ENCODE measurements around the gene HSPG2.
"Not testable (repeated sequence)": the region's sequence is repeated elsewhere in the genome, so short reads cannot be mapped to it uniquely, and the experiment has no call there.

The HSPG2 gene

DNA sequence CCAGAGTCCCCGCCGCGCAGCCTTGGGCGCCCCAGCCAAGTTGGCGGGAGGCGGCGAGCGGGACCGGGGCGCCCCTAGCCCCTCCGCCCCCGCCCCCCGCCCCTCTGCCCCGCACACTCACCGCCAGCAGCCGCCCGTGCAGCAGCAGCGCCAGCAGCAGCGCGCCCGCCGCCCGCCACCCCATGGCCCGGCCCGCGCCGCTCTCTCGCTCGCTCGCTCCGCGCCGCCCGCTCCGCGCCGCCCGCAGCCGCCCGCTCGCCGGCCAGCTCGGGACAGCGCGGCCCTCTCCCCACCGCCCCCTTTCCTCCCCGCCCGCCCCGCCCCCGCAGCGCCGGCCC lies at the start of gene HSPG2:
Gene HSPG2 (minus strand): TSS at position 277 of the 338 bp plus-strand sequence. CDS start 93 bp downstream, at position 184.
- DNase-seq, result no peak

DNA sequence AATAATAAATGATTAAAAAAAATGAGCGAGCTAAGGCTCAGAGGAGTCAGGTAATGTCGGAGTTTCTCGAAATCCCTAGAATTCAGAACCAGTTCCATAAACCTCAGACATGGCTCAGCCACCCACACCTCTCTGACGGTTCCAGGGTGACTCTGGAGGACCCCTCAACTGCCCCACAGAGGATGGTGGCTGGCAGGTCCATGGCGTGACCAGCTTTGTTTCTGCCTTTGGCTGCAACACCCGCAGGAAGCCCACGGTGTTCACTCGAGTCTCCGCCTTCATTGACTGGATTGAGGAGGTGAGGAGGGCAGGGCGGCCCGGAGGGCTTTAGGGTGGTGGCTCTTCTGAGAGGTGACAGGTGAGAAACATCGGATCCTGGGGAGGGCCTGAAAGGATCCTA lies 49.3 kb upstream of the HSPG2 start:
- not testable (repeated sequence) for DNase-seq

DNA sequence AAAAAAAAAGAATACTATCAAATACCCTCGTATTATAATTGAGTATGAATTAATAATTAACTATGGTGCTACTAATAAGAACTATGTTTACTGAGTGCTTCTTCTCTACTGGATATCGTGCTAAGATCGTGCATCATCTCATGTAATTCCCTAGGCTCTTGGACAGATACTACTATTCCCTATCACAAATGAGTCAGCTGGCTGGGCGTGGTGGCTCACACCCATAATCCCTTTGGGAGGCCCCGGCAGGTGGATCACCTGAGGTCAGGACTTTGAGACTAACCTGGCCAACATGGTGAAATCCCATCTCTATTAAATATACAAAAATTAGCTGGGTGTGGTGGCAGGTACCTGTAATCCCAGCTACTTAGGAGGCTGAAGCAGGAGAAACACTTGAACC lies 48.8 kb upstream of the HSPG2 start:
- not testable (repeated sequence) for DNase-seq

DNA sequence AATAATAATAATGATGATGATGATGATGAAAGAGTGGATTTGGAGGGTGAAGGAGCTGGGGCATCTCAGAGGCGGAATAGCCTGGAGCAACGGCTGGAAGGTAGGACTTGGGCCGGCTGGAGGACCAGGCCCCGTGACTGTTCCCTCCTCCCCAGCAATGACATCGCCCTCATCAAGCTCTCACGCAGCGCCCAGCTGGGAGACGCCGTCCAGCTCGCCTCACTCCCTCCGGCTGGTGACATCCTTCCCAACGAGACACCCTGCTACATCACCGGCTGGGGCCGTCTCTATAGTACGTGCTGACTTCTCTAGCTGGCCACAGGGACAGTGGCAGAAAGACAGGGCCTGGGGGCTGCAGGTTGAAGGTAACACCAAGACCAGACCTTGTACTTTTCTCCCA lies 46.4 kb upstream of the HSPG2 start:
- DNase-seq, result not testable (repeated sequence)

DNA sequence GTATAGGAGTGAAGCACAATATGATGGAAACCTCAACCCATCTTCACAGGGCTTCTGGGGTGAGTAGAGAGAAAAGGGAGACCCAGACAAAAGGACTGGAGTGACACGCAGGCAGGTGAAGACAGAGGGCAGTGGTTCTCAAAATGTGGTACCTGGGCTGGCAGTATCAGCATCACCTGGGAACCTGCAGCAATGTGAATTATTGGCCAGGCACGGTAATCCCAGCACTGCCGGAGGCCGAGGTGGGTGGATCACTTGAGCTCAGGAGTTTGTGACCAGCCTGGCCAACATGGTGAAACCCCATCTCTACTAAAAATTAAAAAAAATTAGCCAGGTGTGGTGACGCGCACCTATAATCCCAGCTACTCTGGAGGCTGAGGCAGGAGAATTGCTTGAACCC lies 45.0 kb upstream of the HSPG2 start:
- not testable (repeated sequence) for DNase-seq

DNA sequence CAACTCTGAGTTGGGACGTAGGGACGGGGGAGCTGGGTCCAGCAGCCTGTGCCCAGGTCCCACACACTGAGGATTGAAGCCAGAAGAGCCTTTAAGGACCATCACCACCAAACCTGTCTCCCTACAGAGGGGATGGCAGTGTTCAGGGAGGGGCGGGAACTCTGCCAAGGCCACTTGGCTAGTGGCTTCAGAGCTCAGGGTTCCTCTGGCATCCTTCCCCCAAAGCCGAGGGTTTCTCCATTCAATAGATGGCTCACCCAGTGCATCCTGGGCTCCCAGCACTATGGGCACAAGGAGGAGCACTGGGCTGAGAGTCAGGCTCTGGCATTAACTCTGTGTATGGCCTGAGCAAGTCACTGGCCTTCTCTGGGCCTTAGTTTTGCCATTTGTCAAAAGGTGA lies 44.1 kb upstream of the HSPG2 start:
- DNase-seq, result not testable (repeated sequence)

DNA sequence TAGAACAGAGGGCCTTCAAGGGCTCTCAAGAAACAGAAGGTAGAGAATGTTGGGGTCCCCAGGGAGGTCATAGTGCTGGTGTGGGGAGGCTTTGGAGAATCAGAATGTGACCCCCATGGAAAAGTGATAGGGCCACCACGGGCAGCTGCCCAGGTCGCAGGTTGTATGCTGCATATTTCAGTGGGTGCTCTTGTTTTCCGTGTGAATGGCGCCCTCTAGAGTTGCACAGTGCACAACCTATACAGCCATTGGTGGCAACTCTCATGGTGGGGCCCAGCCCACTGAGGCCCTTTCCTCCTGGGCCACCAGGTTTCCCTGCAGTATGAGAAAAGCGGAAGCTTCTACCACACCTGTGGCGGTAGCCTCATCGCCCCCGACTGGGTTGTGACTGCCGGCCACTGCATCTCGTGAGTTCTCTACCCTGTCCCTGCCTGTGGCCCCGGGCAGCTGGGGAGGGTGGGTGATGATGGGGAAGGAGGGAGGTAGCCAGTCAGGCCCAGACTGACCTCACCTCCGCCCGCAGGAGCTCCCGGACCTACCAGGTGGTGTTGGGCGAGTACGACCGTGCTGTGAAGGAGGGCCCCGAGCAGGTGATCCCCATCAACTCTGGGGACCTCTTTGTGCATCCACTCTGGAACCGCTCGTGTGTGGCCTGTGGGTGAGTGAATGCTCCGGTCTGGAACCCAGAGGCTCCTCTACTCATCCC lies 43.6 kb upstream of the HSPG2 start:
- not testable (repeated sequence) for DNase-seq

DNA sequence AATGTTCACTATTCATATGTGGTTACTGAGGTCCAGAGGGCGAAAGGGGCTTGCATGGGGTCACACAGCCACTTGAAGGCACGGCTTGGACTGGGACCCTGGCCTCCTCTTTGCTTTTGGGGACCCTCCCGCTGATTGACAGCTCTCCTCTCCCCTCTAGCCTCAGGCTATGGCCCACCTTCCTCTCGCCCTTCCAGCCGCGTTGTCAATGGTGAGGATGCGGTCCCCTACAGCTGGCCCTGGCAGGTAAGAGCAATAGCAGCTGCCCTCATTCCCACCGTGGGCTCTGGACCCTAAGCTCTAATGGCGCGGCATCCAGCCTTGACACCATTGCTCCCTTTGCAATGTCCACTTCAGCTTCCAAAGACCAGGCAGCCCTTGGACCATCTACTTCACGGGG lies 41.1 kb upstream of the HSPG2 start:
- DNase-seq, result not testable (repeated sequence)

DNA sequence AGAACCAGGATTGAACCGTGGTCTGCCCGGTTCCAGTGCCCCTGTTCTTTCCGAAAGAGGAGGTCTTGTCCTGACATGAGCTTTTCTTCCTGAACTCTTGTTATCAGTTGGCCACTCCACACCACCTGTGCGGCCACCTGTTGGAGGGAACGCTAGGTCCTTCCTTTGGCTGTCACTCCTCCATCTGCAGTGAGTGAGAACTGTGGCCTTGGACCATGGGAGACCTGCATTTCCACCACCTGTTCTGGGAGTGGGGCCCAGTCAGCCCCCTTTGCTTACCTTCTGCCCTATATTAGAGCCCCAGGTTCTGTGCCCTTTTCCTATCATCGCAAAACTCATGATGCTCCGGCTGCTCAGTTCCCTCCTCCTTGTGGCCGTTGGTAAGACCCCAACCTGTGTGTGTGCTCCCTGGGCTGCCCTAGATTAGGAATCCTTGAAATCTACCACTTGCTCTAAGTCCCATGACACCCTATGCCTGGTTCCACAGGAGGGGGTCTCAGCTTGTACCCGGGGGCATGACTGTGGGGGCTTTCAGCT lies 39.7 kb upstream of the HSPG2 start, which contains the start of gene CELA3B:
Gene CELA3B (plus strand): TSS at position 320 of the 537 bp plus-strand sequence. CDS start 18 bp downstream, at position 338.
- not testable (repeated sequence) for DNase-seq

DNA sequence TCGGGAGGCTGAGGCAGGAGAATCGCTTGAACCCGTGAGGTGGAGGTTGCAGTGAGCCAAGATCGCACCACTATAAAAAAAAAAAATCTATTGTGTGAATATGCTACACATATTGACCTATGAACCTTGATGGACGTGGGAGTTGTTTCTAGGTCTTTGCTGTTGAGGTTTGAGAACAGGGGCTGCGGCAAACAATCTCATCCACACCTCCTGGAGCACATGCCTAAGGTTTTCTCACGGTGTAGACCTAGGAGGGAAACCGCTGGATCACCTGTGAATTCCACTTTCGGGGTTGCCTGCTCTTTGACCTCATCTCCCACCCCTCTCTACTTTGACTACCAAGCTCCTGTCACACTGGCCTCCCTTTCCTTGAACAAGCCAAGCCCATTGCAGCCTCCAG lies 38.2 kb upstream of the HSPG2 start:
- DNase-seq, result not testable (repeated sequence)

DNA sequence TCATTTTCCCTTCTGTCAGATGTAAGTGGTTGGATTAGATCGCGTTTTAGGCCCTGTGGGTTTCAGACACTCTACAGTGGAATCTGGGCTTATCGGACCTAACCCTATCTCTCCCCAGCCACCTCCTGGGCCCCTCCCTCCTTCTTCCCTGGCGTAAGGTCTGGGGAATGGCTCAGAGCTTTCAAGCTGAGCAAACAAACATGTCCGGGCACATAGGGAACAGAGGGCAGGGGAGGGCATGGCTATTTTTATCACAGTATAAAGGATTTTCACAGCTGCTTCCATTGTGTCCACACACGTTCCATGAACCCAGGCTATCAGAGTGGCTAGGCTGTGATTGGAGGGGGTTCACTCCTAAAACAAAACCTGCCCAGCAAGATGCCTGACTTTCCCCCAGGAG lies 37.6 kb upstream of the HSPG2 start:
- DNase-seq, result not testable (repeated sequence)

DNA sequence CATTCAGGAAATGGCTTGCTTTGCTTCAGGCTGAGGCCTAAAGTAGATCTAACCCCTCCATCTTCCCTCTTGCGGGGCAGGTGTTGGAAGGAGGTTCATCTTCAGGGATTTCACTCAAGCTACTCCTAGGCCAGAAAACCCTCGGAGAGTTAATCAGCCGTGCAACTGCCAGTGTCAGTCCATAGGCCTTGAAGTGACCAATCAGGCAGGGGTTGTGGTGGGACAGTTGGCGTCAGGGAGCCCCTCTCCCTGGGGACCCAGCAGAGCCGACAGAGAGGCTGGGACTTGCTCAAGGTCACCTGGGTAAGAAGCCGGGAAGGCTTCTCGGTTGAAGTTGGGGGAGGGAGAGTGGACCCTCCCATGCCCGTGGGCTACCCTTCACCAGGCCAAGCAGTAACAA lies 36.8 kb upstream of the HSPG2 start:
- DNase-seq, result not testable (repeated sequence)

DNA sequence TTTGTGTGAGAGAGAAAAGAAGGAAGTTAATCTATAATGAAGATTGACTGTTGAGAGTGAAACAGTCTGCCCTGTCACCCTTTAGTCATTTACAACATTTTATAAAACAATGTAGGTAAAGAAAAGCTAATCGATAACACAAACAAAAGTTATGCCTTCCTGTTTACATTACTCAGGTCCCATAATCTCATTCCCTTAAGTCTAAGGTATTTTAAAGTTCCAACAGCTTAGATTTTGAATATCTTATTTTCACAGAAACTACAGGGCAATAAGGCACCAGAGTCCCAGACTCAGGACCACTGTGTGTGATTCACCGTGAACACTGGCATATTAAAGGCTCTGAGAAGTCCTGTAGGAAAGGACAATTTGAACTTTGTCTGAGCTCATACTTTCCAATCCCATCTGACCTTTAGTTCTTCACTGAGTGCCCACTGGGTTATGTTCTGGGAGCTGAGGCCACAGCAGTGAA lies 35.9 kb upstream of the HSPG2 start:
- DNase-seq, result not testable (repeated sequence)

DNA sequence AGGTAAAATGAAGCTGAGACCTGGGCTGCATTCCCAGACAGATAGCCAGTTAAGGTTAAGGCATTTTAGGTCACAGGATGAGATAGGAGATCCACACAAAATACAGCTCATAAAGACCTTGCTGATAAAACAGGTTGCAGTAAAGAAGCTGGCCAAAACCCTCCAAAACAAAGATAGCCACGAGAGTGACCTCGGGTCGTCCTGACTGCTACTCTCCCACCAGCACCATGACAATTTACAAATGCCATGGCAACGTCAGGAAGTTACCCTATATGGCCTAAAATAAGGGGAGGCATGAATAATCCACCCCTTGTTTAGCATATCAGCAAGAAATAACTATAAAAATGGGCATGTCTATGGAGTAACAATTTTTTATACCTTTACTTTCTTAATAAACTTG lies 33.4 kb upstream of the HSPG2 start:
- not testable (repeated sequence) for DNase-seq

DNA sequence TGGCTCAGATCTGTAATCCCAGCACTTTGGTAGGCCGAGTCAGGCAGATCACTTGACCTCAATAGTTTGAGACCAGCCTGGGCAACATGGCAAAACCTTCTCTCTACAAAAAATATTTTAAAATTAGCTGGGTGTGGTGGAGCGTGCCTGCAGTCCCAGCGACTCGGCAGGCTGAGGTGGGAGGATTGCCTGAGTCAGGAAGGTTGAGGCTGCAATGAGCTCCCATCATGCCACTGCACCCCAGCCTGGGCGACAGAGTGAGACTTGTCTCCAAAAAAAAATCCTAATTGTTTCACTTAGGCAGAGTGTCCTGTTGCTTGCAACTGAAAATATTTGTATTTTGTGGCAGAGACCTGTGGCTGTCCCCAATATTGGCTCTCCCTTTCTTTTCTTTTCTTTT lies 32.0 kb upstream of the HSPG2 start:
- not testable (repeated sequence) for DNase-seq

DNA sequence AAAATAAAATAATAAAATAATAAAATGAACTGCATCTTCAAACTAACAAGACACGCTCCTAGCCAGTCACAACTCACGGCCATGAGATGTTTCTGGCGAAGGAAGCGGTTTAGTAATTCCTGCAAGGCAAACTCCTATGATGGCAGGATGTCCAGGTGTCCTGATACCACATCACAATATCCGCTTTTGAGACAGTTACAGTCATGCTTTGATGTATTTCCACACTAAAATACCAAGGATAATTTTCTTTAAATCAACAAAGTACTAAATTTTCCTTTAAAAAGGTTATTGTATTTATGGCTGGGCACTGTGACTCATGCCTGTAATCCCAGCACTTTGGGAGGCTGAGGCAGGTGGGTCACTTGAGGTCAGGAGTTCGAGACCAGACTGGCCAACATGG lies 30.1 kb upstream of the HSPG2 start:
- DNase-seq, result not testable (repeated sequence)

DNA sequence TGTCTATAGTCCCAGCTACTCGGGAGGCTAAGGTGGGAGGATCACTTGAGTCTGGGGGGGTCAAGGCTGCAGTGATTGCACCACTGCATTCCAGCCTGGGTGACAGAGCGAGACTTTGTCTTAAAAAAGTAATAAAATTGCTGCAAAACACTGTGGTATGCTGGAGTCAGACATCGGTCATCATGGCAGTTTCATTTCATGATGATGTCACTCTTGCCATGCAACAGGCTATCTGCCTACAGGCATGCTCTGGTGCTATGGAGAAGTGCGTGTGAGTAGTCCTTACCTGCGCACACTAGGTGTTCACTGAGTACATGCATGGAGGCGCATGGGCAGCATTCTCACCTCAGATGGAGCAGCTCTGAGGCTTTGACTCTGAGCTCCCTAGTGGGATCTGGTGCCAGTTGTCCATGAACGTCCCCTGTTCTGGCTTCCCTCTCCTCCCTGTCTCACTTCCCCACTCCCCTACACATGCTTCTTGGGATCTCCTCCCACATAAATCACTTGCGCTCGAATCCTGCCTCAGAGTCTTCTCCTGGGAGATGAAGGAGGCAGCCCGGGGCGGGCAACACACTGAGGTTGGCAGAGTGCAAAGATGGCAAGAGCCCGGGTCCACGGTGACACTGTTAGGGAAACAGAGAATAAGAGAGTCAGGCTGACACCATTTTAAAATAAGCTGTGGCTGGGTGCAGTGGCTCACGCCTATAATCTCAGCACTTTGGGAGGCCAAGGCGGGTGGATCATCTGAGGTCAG lies 29.3 kb upstream of the HSPG2 start:
- DNase-seq, result no peak

DNA sequence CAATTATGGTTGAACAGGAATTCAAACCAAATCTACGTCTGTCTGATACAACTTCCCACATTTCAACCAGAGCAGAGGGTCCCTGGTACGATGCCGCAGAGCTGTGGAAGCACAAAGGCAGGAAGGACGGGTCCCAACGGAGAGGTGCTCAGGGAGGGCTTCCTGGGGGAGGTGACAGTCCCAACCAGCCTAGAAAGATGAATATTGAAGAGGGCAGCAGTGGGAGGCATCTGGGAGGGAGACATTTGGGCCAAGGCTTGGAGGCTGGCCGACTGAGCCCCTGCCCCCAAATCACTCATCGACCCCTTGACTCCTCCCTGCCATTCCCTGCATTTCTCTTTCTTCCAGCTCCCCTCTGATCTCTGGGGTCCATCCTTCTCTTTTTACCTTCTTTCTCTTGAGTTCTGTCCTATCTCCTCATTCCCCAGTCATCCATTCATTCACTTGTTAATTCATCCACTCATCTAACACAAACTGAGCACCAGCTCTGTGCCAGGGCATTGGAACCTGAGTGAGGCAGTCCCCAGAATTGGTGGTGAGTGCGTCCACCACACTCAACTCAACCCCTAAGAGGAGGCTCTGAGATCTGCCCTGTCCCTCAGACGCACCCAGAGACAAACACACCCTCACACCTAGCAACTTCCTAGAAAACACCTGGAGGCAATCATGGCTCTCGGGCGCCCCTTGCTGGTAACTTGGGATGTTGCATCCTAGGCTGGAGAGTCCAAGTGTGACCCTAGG lies 26.5 kb upstream of the HSPG2 start:
- peak; percentile 81 for DNase-seq

DNA sequence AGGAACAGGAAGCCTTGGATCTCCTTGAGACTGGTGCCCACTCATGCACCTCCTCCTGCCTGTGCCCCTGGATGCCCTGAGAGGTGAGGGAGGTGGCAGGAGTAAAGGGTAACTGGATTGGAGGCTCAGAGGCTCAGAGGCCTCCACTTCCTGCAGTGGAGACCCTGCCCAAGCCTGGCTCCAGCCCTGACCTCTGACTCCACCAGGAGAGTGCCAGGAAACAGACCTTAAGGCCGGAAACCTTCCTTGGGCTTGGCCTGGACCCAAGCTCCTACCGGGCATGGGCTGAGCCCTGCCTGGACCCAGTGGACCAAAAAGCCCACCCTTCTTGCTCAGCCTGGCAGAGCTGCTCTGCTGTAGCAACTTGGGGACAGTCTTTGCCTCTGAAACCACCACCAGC lies 24.7 kb upstream of the HSPG2 start:
- no peak for DNase-seq

DNA sequence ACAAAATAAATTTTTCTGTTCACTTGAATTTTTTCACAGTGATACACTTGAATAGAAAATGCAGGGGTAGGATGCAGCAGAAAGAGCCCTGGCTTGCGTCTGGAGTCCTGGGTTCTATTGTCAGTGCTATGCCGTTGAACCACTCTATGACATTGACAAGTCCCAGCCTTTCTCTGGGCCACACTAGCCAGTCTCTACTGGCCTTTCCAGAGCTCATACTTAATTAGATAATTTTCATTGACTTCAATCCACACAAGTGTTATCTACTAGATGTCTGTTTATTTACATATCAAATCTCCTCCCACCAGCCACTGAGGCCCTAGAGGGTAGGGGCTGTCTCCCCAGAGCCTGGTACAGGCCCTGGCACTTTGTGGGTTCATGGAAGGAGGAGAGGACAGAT lies 24.2 kb upstream of the HSPG2 start:
- DNase-seq, result no peak

DNA sequence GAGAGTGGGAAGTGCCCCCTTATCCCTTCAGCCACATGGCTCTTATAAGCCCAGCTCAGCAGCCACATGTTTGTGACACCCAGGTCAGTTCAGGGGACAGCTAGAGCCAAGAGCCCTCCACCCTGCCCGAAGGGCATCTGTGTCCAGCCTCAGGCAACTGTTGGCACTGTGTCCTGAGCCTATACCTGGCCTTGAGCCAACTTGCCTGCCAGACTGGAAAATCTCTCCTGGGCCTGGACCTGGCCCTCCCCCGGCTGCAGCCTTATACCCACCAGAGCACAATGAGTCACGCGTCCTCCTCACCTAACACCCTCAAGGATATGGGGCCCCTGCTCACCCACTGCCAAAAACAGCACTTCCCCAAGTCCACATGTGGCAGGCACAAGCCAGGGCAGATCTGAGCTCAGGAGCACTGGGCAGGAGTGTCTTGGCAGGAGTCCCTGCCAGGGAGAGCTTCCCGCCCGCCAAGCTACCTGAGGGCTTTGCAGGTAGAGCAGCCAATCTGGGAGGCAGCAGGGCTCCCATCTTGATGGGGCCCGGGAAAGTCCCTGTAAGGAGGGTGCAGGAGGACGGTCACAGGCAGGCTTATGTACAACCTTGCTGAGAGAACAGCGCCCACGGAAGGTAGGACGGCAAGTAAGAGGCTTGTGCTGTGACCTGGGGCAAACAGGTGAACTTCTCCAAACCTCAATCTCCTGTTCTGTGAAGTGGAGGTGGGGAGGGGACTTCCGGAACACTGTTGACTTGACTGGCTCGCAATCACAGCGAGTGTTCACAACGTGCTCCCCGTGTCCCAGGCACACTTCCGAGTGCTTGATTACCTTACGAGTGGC lies 19.8 kb upstream of the HSPG2 start:
- DNase-seq, result peak; percentile 78

All from CD4-positive, alpha-beta T cell treated with Interleukin-21 for 1 hour (primary cell).